ENCODE measurements around the gene GPD2.

Gene GPD2

DNA sequence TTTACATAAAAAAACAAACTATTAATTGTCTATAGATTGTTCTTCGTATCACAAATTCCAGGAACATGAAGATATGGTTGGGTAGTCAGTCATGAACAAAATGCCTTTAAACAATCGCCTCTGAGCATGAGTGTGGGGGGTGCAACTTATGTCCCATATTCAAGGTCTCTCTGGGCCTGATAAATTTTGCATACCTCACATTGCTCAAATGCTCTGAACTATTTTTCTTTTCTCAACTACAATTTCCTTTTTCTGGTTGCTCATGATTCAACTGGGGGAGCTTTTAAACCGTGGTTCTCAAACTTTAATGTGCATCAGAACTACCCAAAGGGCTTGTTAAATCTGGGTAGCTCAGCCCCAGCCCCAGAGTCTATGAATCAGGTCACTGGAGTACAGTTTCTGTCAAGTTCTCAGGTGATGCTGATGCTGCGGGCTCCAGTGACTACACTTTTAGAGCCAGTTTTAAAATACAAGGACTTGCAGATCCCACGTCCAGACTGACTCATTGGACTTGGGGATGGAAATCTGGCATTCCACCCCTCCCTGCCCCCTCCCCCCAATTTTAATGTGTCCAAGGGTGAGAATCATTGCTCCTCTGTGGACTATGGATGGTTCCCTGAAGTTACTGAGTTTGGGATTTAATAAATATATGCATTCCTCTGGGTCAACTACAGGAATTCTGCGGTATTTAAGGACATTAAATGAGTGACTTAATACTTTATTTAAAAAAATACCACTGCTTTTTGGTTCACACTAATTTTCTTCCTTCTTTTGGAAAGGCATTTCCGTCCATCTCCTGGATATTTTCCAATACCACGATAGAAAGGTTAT, 1.5 kb upstream of the GPD2 start:
- peak overlapping the region; percentile 90 for H3K4me2 ChIP-seq (ENCODE audit: low read length)
- H3K27ac ChIP-seq, result peak overlapping the region; percentile 96
- H3K36me3 ChIP-seq (ENCODE audit: control insufficient read depth, insufficient read depth, low read length), result no peaks in the 10 kb centered on the region
- H3K79me2 ChIP-seq, result peaks cover 6% of the 10 kb centered on the region
- H3K9me3 ChIP-seq (ENCODE audit: control insufficient read depth, low read length), result no peaks in the 10 kb centered on the region
- peak overlapping the region; percentile 81 for H3K9ac ChIP-seq
- peak overlapping the region; percentile 87 for H3K4me3 ChIP-seq (ENCODE audit: low read depth, low read length)
- no peaks in the 10 kb centered on the region for H3K27me3 ChIP-seq (ENCODE audit: control insufficient read depth, insufficient read depth, low read length)
- peak overlapping the region; percentile 98 for H2AFZ ChIP-seq
- H3K4me1 ChIP-seq, result peaks cover 44% of the 10 kb centered on the region
- TF ChIP-seq CTCF (IDR thresholded peaks at IDR 0.05), result no peak

DNA sequence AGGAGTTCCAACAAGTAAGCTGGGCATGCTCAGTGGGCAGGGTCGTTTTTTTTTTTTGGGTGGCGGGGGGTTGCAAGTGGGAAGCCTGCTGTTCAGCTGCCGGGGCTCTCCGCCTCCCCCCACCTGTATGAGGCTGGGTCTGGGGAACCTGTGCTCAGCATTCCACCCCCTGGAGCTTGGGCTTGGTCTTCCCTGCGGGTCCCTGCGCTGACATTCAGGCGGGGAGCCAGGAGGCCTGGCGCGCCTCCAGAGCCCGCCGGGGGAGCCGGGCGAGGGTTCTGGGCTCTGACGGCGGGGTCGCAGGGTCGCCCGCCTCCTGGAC, 822 bp upstream of the GPD2 start:
- peak overlapping the region; percentile 98 for H2AFZ ChIP-seq
- H3K9ac ChIP-seq, result peak overlapping the region; percentile 81
- no peaks in the 10 kb centered on the region for H3K9me3 ChIP-seq (ENCODE audit: control insufficient read depth, low read length)
- no peaks in the 10 kb centered on the region for H3K36me3 ChIP-seq (ENCODE audit: control insufficient read depth, insufficient read depth, low read length)
- H3K4me1 ChIP-seq, result peaks cover 45% of the 10 kb centered on the region
- H3K4me3 ChIP-seq (ENCODE audit: low read depth, low read length), result peak overlapping the region; percentile 87
- H3K27ac ChIP-seq, result peak overlapping the region; percentile 96
- TF ChIP-seq CTCF (IDR thresholded peaks at IDR 0.05), result no peak
- H3K27me3 ChIP-seq (ENCODE audit: control insufficient read depth, insufficient read depth, low read length), result no peaks in the 10 kb centered on the region
- H3K79me2 ChIP-seq, result peaks cover 6% of the 10 kb centered on the region
- H3K4me2 ChIP-seq (ENCODE audit: low read length), result peak overlapping the region; percentile 90

DNA sequence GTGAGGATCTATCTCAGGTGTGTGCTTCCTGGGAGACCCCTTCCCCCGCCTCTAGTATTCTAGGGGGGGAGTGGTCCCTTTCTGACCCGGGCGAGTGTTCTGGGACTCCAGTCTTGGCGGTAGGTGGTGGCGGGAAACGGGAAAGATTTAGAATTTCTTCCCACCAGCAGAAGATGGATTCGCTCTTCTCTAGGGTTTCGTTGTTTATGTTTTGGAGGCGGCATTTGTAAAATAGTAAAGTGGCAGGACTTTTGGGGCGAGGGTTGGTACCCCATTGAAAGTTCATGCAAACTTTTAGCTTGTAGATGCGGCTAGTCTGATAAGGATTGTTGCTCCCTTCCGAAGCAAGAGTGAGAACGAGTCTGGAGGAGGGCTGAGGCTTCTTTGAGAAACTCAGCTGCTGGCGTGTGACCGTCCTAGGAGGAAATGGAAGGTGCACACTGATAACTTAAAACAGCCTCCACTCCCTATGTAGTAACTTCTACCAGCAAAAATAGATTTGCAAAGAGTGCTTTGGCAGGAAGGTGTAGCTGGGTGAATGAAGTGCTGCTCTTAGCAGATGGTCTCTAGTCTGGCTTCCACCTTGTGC, 412 bp downstream of the GPD2 start:
- Histone ChIP-seq H3K4me1 (peaks cover 38% of the 10 kb centered on the region), H3K9me3 (ENCODE audit: control insufficient read depth, low read length) (no peaks in the 10 kb centered on the region), H3K79me2 (peaks cover 15% of the 10 kb centered on the region), H3K36me3 (ENCODE audit: control insufficient read depth, insufficient read depth, low read length) (no peaks in the 10 kb centered on the region), H2AFZ (peak overlapping the region; percentile 98), H3K9ac (peak overlapping the region; percentile 81), H3K4me2 (ENCODE audit: low read length) (peak overlapping the region; percentile 90), H3K27me3 (ENCODE audit: control insufficient read depth, insufficient read depth, low read length) (no peaks in the 10 kb centered on the region), H3K27ac (peak overlapping the region; percentile 96), H3K4me3 (ENCODE audit: low read depth, low read length) (peak overlapping the region; percentile 87)
- TF ChIP-seq CTCF (IDR thresholded peaks at IDR 0.05), result no peak

DNA sequence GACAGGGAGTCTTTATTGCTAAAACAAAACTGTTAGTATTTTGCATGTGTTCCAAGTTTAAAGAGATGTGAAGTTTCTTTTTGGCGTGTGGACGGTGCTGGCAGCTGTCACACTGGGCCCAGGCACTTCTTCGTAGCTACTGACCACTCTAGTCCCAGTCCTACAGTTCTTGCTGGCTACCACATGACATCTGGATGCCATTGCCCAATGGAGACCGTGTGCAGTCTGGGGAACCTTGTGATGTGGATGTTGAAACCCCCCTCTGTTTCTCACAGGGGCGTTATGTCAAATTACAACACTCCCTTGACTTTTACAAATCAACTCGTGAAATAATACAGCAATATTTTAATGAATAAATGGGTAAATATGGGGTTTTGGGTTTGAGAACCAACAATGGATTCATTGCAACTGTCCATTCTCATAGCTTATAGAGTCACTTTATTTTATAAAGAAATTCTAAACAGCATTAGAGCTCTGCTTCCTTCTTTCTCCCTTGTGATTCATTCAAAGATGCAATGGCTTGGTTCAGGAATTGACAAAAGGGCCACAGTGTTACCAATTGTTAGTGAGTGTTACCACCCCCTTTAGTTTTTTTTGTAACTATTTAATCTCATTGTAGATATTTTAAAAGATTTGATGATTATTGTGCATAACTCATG, 1.2 kb downstream of the GPD2 start:
- Histone ChIP-seq H3K36me3 (ENCODE audit: control insufficient read depth, insufficient read depth, low read length) (no peaks in the 10 kb centered on the region), H3K9ac (no peak overlapping the region), H3K27me3 (ENCODE audit: control insufficient read depth, insufficient read depth, low read length) (no peaks in the 10 kb centered on the region), H2AFZ (peak overlapping the region; percentile 98), H3K27ac (peak overlapping the region; percentile 96), H3K4me2 (ENCODE audit: low read length) (peak overlapping the region; percentile 90), H3K9me3 (ENCODE audit: control insufficient read depth, low read length) (no peaks in the 10 kb centered on the region), H3K4me1 (peaks cover 38% of the 10 kb centered on the region), H3K4me3 (ENCODE audit: low read depth, low read length) (peak overlapping the region; percentile 87), H3K79me2 (peaks cover 23% of the 10 kb centered on the region)
- TF ChIP-seq CTCF (IDR thresholded peaks at IDR 0.05), result no peak

Data from parathyroid adenoma (tissue), 2 donors.